HepG2 (cell line): ENCODE measurements around the gene MEGF11. TPM values are rescaled to one million over a fixed set of nuclear protein-coding genes. Genes with fewer than 3 reads are reported as not detected.

ENCODE experiments used
- ATAC-seq: fragments of 200-7000 bp; cut with Tn5 transposase; 3 replicates; pipeline ENCODE4 v1.9.1; 2020; ENCODE audit warnings: mild to moderate bottlenecking, moderate library complexity
- BruUV-seq: library from RNA; stranded (reverse); fragments of 400-500 nt; replicated peaks from 2 replicates; lab custom pipeline; 2021; lab: Mats Ljungman, UMichigan
- CTCF ChIA-PET: fragments of 300-600 bp; formaldehyde crosslinking; extraction: SDS; loops from one replicate; lab custom pipeline; 2021; ENCODE audit warnings: low total read pairs, inconsistent platforms, low intra/inter-chr PET ratio; lab: Yijun Ruan, JAX
- POLR2A ChIA-PET: fragments of 350-600 bp; sonication (Branson Sonifier 250); formaldehyde crosslinking; loops from one replicate; lab custom pipeline; 2020; ENCODE audit warnings: antibody characterized with exemption, inconsistent platforms; lab: Yijun Ruan, JAX
- DNase-seq: peaks from one replicate; pipeline ENCODE4 v3.0.0-alpha.2; 2015; ENCODE audit warnings: low spot score
- FAIRE-seq: peaks from 3 replicates; lab custom pipeline; 2011; peaks lifted over from hg19 to GRCh38; lab: Jason Lieb, UNC
- H2AFZ ChIP-seq: one replicate; pipeline ENCODE4 v1.6.1; 2011; ENCODE audit warnings: low read length, inconsistent platforms
- H3K27ac ChIP-seq: fragments of 300-600 bp; 3 replicates; pipeline ENCODE4 v1.8.0; 2011; ENCODE audit warnings: mixed run types, mild to moderate bottlenecking, mixed read lengths, low read length, inconsistent platforms; ENCODE audit not compliant: insufficient read depth; ENCODE audit errors: extremely low read length
- H3K27me3 ChIP-seq, 2 experiments: fragments of 200-600 bp in 1 of 2; 2 replicates in 1 of 2; 3 replicates in 1 of 2; pipeline versions ENCODE4 v1.6.0 to v1.8.0; 2011; ENCODE audit warnings: low read length in 2 of 2, mild to moderate bottlenecking in 2 of 2, moderate library complexity in 2 of 2, inconsistent platforms in 1 of 2; ENCODE audit not compliant: insufficient read depth in 2 of 2, control insufficient read depth in 1 of 2
- H3K36me3 ChIP-seq, 2 experiments: fragments of 200-600 bp in 1 of 2; replicated peaks in 1 of 2; 2 replicates in 1 of 2; 3 replicates in 1 of 2; pipeline versions ENCODE4 v1.5.1 to v1.8.0; 2011; ENCODE audit warnings: low read length in 2 of 2, inconsistent platforms in 1 of 2; ENCODE audit not compliant: insufficient read depth in 2 of 2, control insufficient read depth in 1 of 2
- H3K4me1 ChIP-seq: 2 replicates; pipeline ENCODE4 v1.5.1; 2012; ENCODE audit warnings: low read length, inconsistent platforms; ENCODE audit not compliant: insufficient read depth
- H3K4me2 ChIP-seq: 2 replicates; pipeline ENCODE4 v1.6.0; 2011; ENCODE audit warnings: low read depth, low read length, inconsistent platforms
- H3K4me3 ChIP-seq, 3 experiments: fragments of 200-600 bp in 1 of 3; sonication (generic), shearing (Covaris generic) in 1 of 3; replicated peaks in 1 of 3; 2 replicates each; pipeline ENCODE4 v1.5.1; 2011 to 2016; ENCODE audit warnings: low read length in 3 of 3, inconsistent platforms in 2 of 3, low read depth in 2 of 3, mild to moderate bottlenecking in 2 of 3, control low read depth in 1 of 3, mixed read lengths in 1 of 3; ENCODE audit not compliant: insufficient read depth in 1 of 3
- H3K79me2 ChIP-seq: one replicate; pipeline ENCODE4 v1.6.1; 2011; ENCODE audit warnings: low read length, inconsistent platforms; ENCODE audit not compliant: insufficient read depth
- H3K9ac ChIP-seq: 2 replicates; pipeline ENCODE4 v1.6.0; 2011; ENCODE audit warnings: mild to moderate bottlenecking, low read depth, low read length, inconsistent platforms; ENCODE audit not compliant: insufficient read depth
- H3K9me3 ChIP-seq: 2 replicates; pipeline ENCODE4 v1.5.1; 2012; ENCODE audit warnings: mild to moderate bottlenecking, low read length
- H4K20me1 ChIP-seq: 2 replicates; pipeline ENCODE4 v1.6.0; 2011; ENCODE audit warnings: inconsistent platforms, mild to moderate bottlenecking, low read length, moderate library complexity; ENCODE audit not compliant: insufficient read depth
- FOXK2 ChIP-seq: fragments of 450-650 bp; IDR thresholded peaks from 2 replicates; pipeline ENCODE4 v1.6.1; 2016
- HOXA3 ChIP-seq: sonication (generic); formaldehyde crosslinking; IDR thresholded peaks from 2 replicates; pipeline ENCODE4 v1.5.0; 2020; ENCODE audit warnings: missing genetic modification reagents
- POGZ ChIP-seq: sonication (generic); formaldehyde crosslinking; IDR thresholded peaks from 2 replicates; pipeline ENCODE4 v1.4.0; 2020; ENCODE audit warnings: mild to moderate bottlenecking, missing genetic modification reagents
- RFXAP ChIP-seq: sonication (generic); formaldehyde crosslinking; IDR thresholded peaks from 2 replicates; pipeline ENCODE4 v1.4.0; 2020; ENCODE audit warnings: missing genetic modification reagents, borderline replicate concordance
- RXRB ChIP-seq: IDR thresholded peaks from 2 replicates; pipeline ENCODE4 v1.6.1; 2016; ENCODE audit warnings: borderline replicate concordance, missing genetic modification reagents, missing compliant biosample characterization
- SPEN ChIP-seq: sonication (generic); formaldehyde crosslinking; IDR thresholded peaks from 2 replicates; pipeline ENCODE4 v1.5.1; 2020; ENCODE audit warnings: low read depth, mild to moderate bottlenecking, missing genetic modification reagents
- THAP9 ChIP-seq: sonication (generic); formaldehyde crosslinking; IDR thresholded peaks from 2 replicates; pipeline ENCODE4; 2020; ENCODE audit warnings: missing genetic modification reagents, mild to moderate bottlenecking, borderline replicate concordance
- ZNF160 ChIP-seq: sonication (generic); formaldehyde crosslinking; IDR thresholded peaks from 2 replicates; pipeline ENCODE4 v1.8.0; 2022; ENCODE audit warnings: mild to moderate bottlenecking, inconsistent platforms, missing genetic modification reagents
- ZNF275 ChIP-seq: sonication (generic); formaldehyde crosslinking; IDR thresholded peaks from 2 replicates; pipeline ENCODE4 v1.8.0; 2022; ENCODE audit warnings: missing genetic modification reagents, mild to moderate bottlenecking, inconsistent platforms, borderline replicate concordance
- WGBS: methylation state at CpG from one replicate; pipeline ENCODE4 v1.1.6; 2017; ENCODE audit warnings: low lambda C conversion rate; 5-methylcytosine and 5-hydroxymethylcytosine counted together
- in situ Hi-C: cut with HindIII; loops from 2 replicates; pipeline ENCODE4 v1.10.0; 2017; ENCODE audit warnings: low pct_unique_long_range_greater_than_20kb; ENCODE audit not compliant: extremely low pct_ligation_motif_present
- intact Hi-C: fragments of 100-400 bp; cut with micrococcal nuclease; formaldehyde crosslinking; loops from one replicate; pipeline ENCODE4 v1.10.0; 2022; ENCODE audit not compliant: unreplicated experiment
- polyA plus RNA-seq, 8 experiments: library from polyadenylated mRNA; depleted of rRNA in 3 of 8; stranded (reverse) in 7 of 8; unstranded in 1 of 8; fragments of >200 nt; fragmentation: Illumina TruSeq in 4 of 8; extraction: Trizol in 4 of 8; gene quantifications; 2 replicates each; pipeline versions ENCODE4 v1.2.1 to v1.2.3, GENCODE V29; 2011 to 2016; ENCODE audit warnings: low read depth in 4 of 8, missing spikeins in 1 of 8, mixed read lengths in 1 of 8; ENCODE audit not compliant: insufficient read depth in 1 of 8
- total RNA-seq, 5 experiments: library from RNA; depleted of rRNA; stranded (reverse); fragments of >200 nt; fragmentation: Illumina TruSeq; extraction: Trizol; gene quantifications; 2 replicates each; pipeline ENCODE4 v1.2.3, GENCODE V29; 2016; ENCODE audit warnings: low read depth in 1 of 5

Gene MEGF11
- total and polyA plus RNA-seq, 2 of the 13 experiments (the other 11 are each of a cell fraction or from before 2014, with no cell fraction given), result not detected

GRCh38 chr15:66017000-66017399 lies 236.6 kb downstream of the MEGF11 start:
- Histone ChIP-seq H2AFZ (no peak overlapping the region), H3K9me3 (no peaks in the 10 kb centered on the region), H3K79me2 (no peaks in the 10 kb centered on the region), H4K20me1 (no peaks in the 10 kb centered on the region), H3K27ac (no peak overlapping the region), H3K27me3 (peaks cover 0 to 4% of the 10 kb centered on the region in 2 experiments; a peak in 2 of 5 replicates), H3K4me1 (no peaks in the 10 kb centered on the region), H3K9ac (no peak overlapping the region), H3K4me2 (no peak overlapping the region), H3K36me3 (no peaks in the 10 kb centered on the region), H3K4me3 (no peak overlapping the region)
- intact Hi-C loops (no loop called here), in situ Hi-C loops (no loop called here)
- 31% methylated on average over 7 of the region's 7 CpGs for WGBS
- CTCF ChIA-PET, result no interaction called here
- TF ChIP-seq RFXAP (CRISPR knock-in tag) (no peak), POGZ (CRISPR knock-in tag) (no peak), FOXK2 (no peak), RXRB (CRISPR knock-in tag) (no peak)
- DNase-seq (no peak), FAIRE-seq (no peak), ATAC-seq (no peak)
- BruUV-seq, result no TSS peak
- POLR2A ChIA-PET, result no interaction called here

- H3K79me2 ChIP-seq, result no peaks in the 10 kb centered on the region
- H2AFZ ChIP-seq, result no peak overlapping the region
- H3K27me3 ChIP-seq, result peaks cover 0 to 4% of the 10 kb centered on the region in 2 experiments; a peak in 2 of 5 replicates
- H3K4me1 ChIP-seq, result no peaks in the 10 kb centered on the region
- no peak overlapping the region for H3K27ac ChIP-seq
- ChIA-PET CTCF (no interaction called here), POLR2A (no interaction called here)
- H3K36me3 ChIP-seq, result no peaks in the 10 kb centered on the region
- ATAC-seq (no peak), DNase-seq (no peak), FAIRE-seq (no peak)
- H3K4me3 ChIP-seq, result no peak overlapping the region
- TF ChIP-seq ZNF160 (CRISPR knock-in tag), result no peak
- no peak for TF ChIP-seq HOXA3 (CRISPR knock-in tag)
- no peak for TF ChIP-seq ZNF275 (CRISPR knock-in tag)
- no peak for TF ChIP-seq SPEN (CRISPR knock-in tag)
- no peak for TF ChIP-seq THAP9 (CRISPR knock-in tag)
- H4K20me1 ChIP-seq, result no peaks in the 10 kb centered on the region
- intact Hi-C loops (no loop called here), in situ Hi-C loops (no loop called here)
- no TSS peak for BruUV-seq
- H3K9ac ChIP-seq, result no peak overlapping the region
- H3K9me3 ChIP-seq, result no peaks in the 10 kb centered on the region
- WGBS, result 34% methylated on average over 5 of the region's 5 CpGs
- H3K4me2 ChIP-seq, result no peak overlapping the region
Measured at GRCh38 chr15:66016199-66016598, 237.4 kb downstream of the MEGF11 start.
